K562 (cell line): ENCODE measurements around the gene CYS1. TPM values are rescaled to one million over a fixed set of nuclear protein-coding genes. Genes with fewer than 3 reads are reported as not detected.

Experiments
- ATAC-seq: fragments of 200-7000 bp; cut with Tn5 transposase; 3 replicates; pipeline ENCODE4 v1.9.1; 2020; ENCODE audit warnings: moderate library complexity
- BruUV-seq: library from RNA; stranded (reverse); fragments of 400-500 nt; replicated peaks from 2 replicates; lab custom pipeline; 2021; lab: Mats Ljungman, UMichigan
- CTCF ChIA-PET: fragments of 300-600 bp; formaldehyde crosslinking; extraction: SDS; loops from one replicate; lab custom pipeline; 2021; ENCODE audit warnings: low intra/inter-chr PET ratio; lab: Yijun Ruan, JAX
- POLR2A ChIA-PET: fragments of 300-600, 350-650 bp; sonication (Branson Sonifier 250); formaldehyde crosslinking; extraction: SDS; loops from one replicate; lab custom pipeline; 2021; ENCODE audit warnings: antibody characterized with exemption, inconsistent platforms; lab: Yijun Ruan, JAX
- DNase-seq, 4 experiments: peaks; one replicate each; pipeline versions ENCODE4 v3.0.0 to v3.0.0-alpha.2; 2011 to 2018; ENCODE audit warnings: low spot score in 3 of 4, mixed read lengths in 3 of 4; ENCODE audit errors: extremely low read depth in 1 of 4
- FAIRE-seq: peaks from 2 replicates; lab custom pipeline; 2011; peaks lifted over from hg19 to GRCh38; lab: Jason Lieb, UNC
- H2AFZ ChIP-seq: 2 replicates; pipeline ENCODE4 v1.6.0; 2011; ENCODE audit warnings: low read depth, low read length, control low read depth, inconsistent platforms
- H3K27ac ChIP-seq: fragments of 200-600 bp; 3 replicates; pipeline ENCODE4 v1.8.0; 2011; ENCODE audit warnings: low read depth, mild to moderate bottlenecking, control low read depth, inconsistent platforms, low read length, moderate library complexity, mixed read lengths; ENCODE audit errors: extremely low read depth
- H3K27me3 ChIP-seq, 2 experiments: fragments of 300-600 bp in 1 of 2; 2 replicates in 1 of 2; 3 replicates in 1 of 2; pipeline versions ENCODE4 v1.6.0 to v1.8.0; 2011; ENCODE audit warnings: inconsistent platforms in 2 of 2, low read length in 2 of 2, mild to moderate bottlenecking in 1 of 2, mixed read lengths in 1 of 2, moderate library complexity in 1 of 2; ENCODE audit not compliant: control insufficient read depth in 2 of 2, insufficient read depth in 2 of 2
- H3K36me3 ChIP-seq: fragments of 300-600 bp; 3 replicates; pipeline ENCODE4 v1.8.0; 2011; ENCODE audit warnings: mild to moderate bottlenecking, low read length, inconsistent platforms; ENCODE audit not compliant: control insufficient read depth, insufficient read depth
- H3K4me1 ChIP-seq, 2 experiments: fragments of 200-600 bp in 1 of 2; replicated peaks in 1 of 2; 2 replicates in 1 of 2; 3 replicates in 1 of 2; pipeline versions ENCODE4 v1.5.1 to v1.8.0; 2011; ENCODE audit warnings: inconsistent platforms in 2 of 2, low read length in 2 of 2, mild to moderate bottlenecking in 1 of 2, mixed read lengths in 1 of 2, moderate library complexity in 1 of 2; ENCODE audit not compliant: control insufficient read depth in 2 of 2, insufficient read depth in 2 of 2
- H3K4me2 ChIP-seq: 2 replicates; pipeline ENCODE4 v1.6.1; 2011; ENCODE audit warnings: low read length, control low read depth, inconsistent platforms, mixed read lengths; ENCODE audit not compliant: insufficient read depth
- H3K4me3 ChIP-seq: fragments of 200-600 bp; sonication (generic), shearing (Covaris generic); 2 replicates; pipeline ENCODE4 v1.5.1; 2016; ENCODE audit warnings: control low read depth, inconsistent platforms
- H3K79me2 ChIP-seq: fragments of 200-600 bp; 3 replicates; pipeline ENCODE4 v1.8.0; 2011; ENCODE audit warnings: low read length, inconsistent platforms; ENCODE audit not compliant: control insufficient read depth, insufficient read depth
- H3K9ac ChIP-seq, 2 experiments: 2 replicates each; pipeline versions ENCODE4 v1.6.0 to v1.6.1; 2011; ENCODE audit warnings: low read depth in 2 of 2, low read length in 2 of 2, control low read depth in 1 of 2, inconsistent platforms in 1 of 2, mild to moderate bottlenecking in 1 of 2, mixed read lengths in 1 of 2; ENCODE audit not compliant: insufficient read depth in 1 of 2
- H3K9me1 ChIP-seq: one replicate; pipeline ENCODE4 v1.6.0; 2011; ENCODE audit warnings: inconsistent platforms, mild to moderate bottlenecking, low read length, moderate library complexity; ENCODE audit not compliant: control insufficient read depth, insufficient read depth
- H3K9me3 ChIP-seq: replicated peaks from 2 replicates; pipeline ENCODE4 v1.5.1; 2011; ENCODE audit warnings: low read depth, low read length, inconsistent platforms; ENCODE audit not compliant: control insufficient read depth, insufficient read depth
- H4K20me1 ChIP-seq: replicated peaks from 2 replicates; pipeline ENCODE4 v1.6.1; 2011; ENCODE audit warnings: low read length, inconsistent platforms, mixed read lengths; ENCODE audit not compliant: control insufficient read depth, insufficient read depth
- PTBP1 ChIP-seq: fragments of 200-400 bp; formaldehyde crosslinking; IDR thresholded peaks from 2 replicates; pipeline ENCODE4 v1.6.1; 2017; ENCODE audit warnings: low read depth, low read length
- ZBTB40 ChIP-seq, 2 experiments: fragments of 450-650 bp in 1 of 2; sonication (generic) in 1 of 2; formaldehyde crosslinking in 1 of 2; IDR thresholded peaks; 2 replicates each; pipeline versions ENCODE4 v1.7.1 to v1.9.0; 2016 to 2022; ENCODE audit warnings: inconsistent platforms in 1 of 2, mild to moderate bottlenecking in 1 of 2, missing genetic modification reagents in 1 of 2
- WGBS: fragments of 100-300 bp; shearing (Covaris generic); methylation state at CpG from one replicate; pipeline ENCODE4 v1.1.6; 2016; ENCODE audit warnings: low coverage, mixed read lengths; ENCODE audit not compliant: insufficient coverage; ENCODE audit errors: missing lambda C conversion rate; 5-methylcytosine and 5-hydroxymethylcytosine counted together
- in situ Hi-C: fragments of 300-500 bp; cut with MboI; formaldehyde crosslinking; loops from 4 replicates; pipeline ENCODE4 v1.15.0; 2018; ENCODE audit warnings: inconsistent platforms, mixed read lengths
- intact Hi-C: fragments of 100-400 bp; cut with micrococcal nuclease; formaldehyde crosslinking; loops from 2 replicates; pipeline ENCODE4 v1.14.2; 2022
- polyA plus RNA-seq, 8 experiments: library from polyadenylated mRNA; depleted of rRNA in 4 of 8; stranded (reverse) in 5 of 8; unstranded in 3 of 8; fragments of >200 nt; fragmentation: Nextera tagmentation in 2 of 8; fragmentation: Illumina TruSeq in 1 of 8; extraction: Ambion mirVana in 2 of 8; extraction: Trizol in 1 of 8; gene quantifications; 2 replicates each; pipeline versions ENCODE4 v1.2.1 to v1.2.3, GENCODE V29; 2011 to 2014; ENCODE audit warnings: inconsistent platforms in 1 of 8, missing spikeins in 1 of 8
- total RNA-seq, 7 experiments: library from RNA; depleted of rRNA in 6 of 7; stranded (reverse); fragments of >200 nt in 6 of 7; fragmentation: Illumina TruSeq in 2 of 7; extraction: Trizol in 2 of 7; gene quantifications; 2 replicates each; pipeline versions ENCODE4 v1.2.1 to v1.2.3, GENCODE V29; 2011 to 2021; ENCODE audit warnings: low replicate concordance in 1 of 7

Gene CYS1
- total and polyA plus RNA-seq, 9 of the 15 experiments (the other 6 are each of a cell fraction or from before 2014, with no cell fraction given) = 0.11 to 0.13 TPM; not detected in 7

- CTCF ChIA-PET = interaction anchor here (0.6 kb wide), 1 partner anchor 349 kb away, joined by 3 read pairs; no protein-coding TSS in a partner anchor
- H3K27ac ChIP-seq = no peak overlapping the region
- WGBS = 3% methylated on average over 5 of the region's 5 CpGs
- TF ChIP-seq PTBP1 (no peak), ZBTB40 (IDR thresholded peaks at IDR 0.05) (peak; percentile 95), ZBTB40 (CRISPR knock-in tag; IDR thresholded peaks at IDR 0.05) (peak; percentile 85)
- TF ChIP-seq, all 486 proteins: peak for 1
- Histone ChIP-seq H3K9me1 (no peaks in the 10 kb centered on the region), H3K79me2 (no peaks in the 10 kb centered on the region), H3K4me1 (peaks cover 0 to 11% of the 10 kb centered on the region in 2 experiments; a peak in 1 of 5 replicates), H4K20me1 (no peaks in the 10 kb centered on the region), H3K9ac (no peak overlapping the region), H3K9me3 (no peaks in the 10 kb centered on the region), H2AFZ (peak overlapping the region; percentile 25), H3K36me3 (no peaks in the 10 kb centered on the region), H3K4me2 (no peak overlapping the region), H3K4me3 (no peak overlapping the region), H3K27me3 (peaks cover 6 to 24% of the 10 kb centered on the region in 2 experiments; a peak in 4 of 5 replicates)
- no peak for ATAC-seq
- BruUV-seq = no TSS peak
- in situ Hi-C loops = no loop called here
- DNase-seq = no peak
- POLR2A ChIA-PET = no interaction called here
- intact Hi-C loops = no loop called here
- no peak for FAIRE-seq
Observed at GRCh38 chr2:10089565-10090190, 9.5 kb upstream of the CYS1 start.
